Measurements from ENCODE around the gene PEAK3.
"Not testable (repeated sequence)": the region's sequence is repeated elsewhere in the genome, so short reads cannot be mapped to it uniquely, and the experiment has no call there.

Gene PEAK3

DNA sequence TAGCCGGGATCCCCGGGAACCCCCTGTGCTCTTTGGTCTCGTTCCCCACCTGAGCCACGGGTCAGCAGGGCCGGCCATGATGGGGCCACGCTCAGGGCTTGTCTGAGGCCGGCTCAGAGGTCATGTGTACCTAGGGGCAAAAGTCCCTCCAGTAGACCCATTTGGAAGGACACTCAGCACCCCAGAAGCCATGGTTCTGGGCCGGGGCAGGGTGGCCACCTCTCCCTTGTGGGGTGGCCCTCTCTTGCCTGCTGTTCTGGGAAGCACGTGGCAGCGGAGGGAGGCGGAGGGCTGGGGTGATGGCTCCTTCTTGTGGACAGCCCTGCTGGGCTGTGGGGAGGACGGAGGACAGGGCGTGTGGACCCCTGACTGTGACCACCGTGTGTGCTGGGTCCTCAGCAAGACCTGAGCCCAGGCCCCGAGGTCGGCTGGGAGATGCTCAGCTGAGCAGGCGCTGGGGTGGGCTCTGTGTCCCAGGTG, 6.4 kb upstream of the PEAK3 start:
- no peak for DNase-seq

DNA sequence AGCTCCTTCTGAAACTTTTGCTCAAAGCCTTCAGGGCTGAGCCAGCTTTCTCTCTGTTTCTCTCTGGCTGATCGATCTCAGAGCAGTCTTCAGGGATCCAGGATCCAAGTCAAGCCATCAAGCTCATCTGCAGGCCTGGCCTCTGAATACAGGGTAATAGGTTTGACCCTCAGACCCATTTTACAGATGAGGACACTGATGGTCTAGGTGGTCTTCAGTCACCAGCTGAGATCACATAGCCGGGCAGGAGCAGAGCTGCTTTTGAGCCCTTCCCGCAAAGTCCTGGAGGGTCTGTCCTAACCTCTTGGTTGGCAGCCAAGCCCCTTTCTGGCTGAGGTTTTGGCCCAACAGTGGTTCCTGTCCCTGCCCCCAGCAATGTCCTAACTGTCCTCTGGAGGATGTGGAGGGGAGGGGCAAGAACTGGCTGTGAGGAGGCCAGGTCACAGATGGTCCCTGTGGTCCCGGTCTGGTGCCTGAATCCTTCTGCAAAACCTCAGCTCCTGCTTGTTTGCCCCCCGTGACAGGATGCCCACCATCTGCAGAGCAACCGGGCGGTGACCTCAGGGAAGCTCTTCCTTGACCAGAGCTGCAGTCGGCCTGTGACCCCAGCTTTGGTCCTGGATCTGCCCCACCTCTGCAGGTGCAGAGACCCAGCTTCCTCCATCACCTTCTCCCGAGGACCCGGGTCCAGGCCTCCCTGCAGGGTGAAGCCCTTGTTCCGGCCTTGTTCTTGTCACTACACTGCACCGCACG, 5.8 kb upstream of the PEAK3 start:
- DNase-seq = no peak

DNA sequence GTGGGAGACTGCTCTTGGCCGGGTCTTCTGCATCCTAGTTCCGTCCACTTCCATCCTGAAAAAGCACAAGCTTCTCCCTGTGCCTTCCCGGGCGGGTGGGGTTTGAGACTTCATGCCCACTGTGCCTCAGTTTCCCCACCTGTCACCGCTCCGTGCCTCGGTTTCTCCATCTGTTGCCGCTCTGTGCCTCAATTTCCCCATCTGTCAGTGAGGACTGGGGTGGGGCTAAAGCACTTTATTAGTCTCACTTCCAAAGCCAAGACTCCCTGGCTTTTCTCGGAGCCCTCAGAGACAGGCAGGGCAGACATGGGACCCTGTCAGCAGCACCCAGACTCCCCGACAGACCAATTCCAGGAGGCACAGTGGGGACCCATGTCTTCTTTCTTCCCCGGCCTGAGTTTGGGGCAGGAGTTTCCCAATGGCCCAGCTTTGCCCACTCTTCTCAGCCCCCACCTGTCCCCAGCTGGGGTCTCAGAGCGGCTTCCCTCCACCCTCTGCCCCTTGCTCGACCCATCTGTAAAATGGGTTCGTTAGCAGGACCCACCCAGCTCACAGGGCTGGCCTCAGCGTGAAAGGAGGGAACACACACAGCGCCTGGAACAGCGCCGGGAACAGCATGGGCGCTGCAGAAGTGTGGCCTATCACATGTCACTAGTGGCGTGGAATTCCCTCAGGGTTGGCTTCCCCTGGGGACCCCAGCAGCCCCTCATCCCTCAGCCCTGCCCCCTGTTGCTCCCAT, 4.6 kb upstream of the PEAK3 start:
- DNase-seq = no peak

DNA sequence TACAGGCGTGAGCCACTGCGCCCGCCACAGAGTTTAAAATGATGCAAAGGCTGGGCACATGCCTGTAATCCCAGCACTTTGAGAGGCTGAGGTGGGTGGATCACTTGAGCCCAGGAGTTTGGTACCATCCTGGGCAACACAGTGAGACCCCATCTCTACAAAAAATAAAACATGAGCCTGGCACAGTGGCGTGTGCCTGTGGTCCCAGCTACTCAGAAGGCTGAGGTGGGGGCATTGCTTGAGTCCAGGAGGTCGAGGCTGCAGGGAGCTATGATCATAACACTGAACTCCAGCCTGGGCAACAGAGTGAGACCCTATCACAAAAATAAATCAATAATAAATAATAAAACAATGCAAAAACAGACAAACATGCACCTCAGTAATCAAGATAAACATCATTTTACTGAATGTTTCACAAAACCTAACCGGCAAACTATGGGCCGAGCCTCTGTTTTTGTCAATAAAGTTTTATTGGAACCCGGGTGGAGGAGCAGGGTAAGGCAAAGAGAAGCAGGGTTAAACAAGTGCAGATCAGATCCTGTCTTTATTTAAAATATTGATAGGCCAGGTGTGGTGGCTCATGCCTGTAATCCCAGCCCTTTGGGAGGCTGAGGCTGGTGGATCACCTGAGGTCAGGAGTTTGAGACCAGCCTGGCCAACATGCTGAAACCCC, 2.0 kb upstream of the PEAK3 start:
- no peak for DNase-seq

DNA sequence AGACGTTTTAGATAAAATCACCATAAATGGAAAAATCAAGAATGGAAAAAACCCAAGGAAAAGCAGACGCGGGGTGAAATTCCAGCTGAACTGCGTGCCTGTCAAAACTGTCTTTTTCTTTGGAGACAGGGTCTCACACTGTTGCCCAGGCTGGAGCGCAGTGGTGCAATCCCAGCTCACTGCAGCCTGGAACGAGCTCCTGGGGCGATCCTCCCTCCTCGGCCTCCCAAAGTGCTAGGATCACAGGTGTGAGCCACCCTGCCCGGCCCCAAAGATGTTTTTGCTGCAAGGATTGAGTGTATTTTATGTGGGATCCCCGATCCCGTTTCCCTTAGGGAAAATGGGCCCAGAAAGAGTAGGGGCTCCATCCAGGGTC, 875 bp upstream of the PEAK3 start:
- DNase-seq = no peak

DNA sequence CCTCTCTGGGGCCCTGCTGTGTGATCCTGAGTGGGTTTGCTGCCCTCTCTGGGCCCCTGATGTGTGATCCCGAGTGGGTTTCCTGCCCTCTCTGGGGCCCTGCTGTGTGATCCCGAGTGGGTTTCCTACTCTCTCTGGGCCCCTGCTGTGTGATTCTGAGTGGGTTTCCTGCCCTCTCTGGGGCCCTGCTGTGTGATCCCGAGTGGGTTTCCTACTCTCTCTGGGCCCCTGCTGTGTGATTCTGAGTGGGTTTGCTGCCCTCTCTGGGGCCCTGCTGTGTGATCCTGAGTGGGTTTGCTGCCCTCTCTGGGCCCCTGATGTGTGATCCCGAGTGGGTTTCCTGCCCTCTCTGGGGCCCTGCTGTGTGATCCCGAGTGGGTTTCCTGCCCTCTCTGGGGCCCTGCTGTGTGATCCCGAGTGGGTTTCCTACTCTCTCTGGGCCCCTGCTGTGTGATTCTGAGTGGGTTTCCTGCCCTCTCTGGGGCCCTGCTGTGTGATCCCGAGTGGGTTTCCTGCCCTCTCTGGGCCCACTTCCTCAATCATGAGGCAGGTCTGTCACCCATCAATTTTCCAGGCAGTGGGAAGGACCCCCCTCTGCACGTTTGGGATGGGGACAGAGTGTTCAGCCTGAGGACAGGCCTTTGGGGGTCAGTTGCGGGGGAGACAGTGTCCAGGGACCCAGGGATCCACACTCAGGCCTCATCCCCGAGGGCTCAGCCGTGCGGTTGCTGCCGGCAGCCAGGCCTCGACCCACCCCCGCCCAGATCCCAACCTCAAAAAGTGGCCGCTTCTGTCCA, 512 bp downstream of the PEAK3 start:
- DNase-seq = not testable (repeated sequence)

DNA sequence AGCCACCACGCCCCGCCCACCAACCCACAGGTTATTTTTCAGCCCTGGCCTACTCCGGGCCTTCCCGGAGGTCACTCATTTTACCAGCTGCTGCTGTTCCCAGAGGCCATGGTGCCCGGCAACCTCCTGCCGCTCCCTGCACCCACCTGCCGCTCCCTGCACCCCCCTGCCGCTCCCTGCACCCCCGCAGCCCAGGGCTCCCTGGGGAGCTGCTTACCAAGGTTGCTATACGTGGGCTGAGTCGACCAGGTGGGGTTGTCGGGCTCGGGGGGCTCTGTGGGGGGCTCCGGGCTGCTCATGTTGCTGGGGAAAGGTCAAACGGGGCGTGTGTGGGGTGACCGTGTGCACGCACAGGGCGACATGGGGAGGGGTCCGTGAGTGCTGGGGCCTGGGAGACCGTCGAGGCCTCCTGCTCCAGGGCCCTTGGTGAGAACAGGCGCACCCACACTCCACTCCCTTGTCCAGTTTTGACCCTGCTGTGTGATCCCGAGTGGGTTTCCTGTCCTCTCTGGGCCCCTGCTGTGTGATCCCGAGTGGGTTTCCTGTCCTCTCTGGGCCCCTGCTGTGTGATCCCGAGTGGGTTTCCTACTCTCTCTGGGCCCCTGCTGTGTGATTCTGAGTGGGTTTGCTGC, 1.2 kb downstream of the PEAK3 start:
- DNase-seq = no peak

DNA sequence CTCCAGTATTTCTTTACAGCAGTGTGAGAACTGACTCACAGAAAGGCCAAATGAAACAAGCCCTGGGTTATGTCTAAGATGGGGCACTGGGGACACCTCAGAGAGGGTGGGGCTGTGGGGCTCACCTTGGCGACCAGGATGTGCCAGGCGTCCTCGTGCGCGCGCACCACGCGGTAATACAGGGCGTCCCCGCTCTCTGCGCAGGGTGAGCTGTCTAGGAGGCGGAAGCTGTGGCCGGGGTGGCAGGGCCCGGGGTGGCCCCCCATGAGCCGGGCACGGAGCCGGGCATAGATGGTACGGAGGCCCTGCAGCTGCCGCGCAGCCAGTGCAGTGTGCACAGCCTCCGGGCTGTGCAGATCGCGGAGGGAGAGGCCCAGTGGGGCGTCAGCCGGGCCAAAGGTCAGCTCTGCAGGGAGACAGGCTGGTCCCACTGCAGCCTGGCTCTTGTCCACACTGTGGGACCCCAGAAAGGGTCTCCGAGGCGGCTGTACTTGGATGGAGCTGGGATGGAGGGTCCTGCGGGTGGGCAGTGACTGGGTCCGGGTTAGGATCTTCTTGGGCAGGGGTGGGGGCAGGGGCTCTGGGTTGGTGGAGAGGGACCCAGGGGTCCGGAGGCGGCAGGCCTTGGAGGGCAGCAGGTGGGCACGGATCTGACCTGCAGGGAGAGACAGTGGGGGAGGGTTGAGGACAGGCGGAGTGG, 3.4 kb downstream of the PEAK3 start:
- DNase-seq = no peak

DNA sequence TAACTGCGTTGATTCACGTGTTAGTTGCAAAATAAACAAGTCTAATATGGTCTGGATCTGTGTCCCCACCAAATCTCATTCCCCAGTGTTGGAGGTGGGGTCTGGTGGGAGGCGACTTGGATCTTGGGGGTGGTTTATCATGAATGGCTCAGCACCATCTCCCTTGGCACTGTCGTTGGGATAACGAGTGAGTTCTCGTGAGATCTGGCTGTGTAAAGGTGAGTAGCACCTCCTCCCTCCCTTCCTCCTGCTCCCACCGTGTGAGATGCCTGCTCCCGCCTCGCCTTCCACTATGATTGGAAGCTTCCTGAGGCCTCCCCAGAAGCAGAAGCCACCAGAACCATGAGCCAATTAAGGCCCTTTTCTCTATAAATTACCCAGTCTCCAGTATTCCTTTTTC, 4.8 kb downstream of the PEAK3 start:
- no peak for DNase-seq

DNA sequence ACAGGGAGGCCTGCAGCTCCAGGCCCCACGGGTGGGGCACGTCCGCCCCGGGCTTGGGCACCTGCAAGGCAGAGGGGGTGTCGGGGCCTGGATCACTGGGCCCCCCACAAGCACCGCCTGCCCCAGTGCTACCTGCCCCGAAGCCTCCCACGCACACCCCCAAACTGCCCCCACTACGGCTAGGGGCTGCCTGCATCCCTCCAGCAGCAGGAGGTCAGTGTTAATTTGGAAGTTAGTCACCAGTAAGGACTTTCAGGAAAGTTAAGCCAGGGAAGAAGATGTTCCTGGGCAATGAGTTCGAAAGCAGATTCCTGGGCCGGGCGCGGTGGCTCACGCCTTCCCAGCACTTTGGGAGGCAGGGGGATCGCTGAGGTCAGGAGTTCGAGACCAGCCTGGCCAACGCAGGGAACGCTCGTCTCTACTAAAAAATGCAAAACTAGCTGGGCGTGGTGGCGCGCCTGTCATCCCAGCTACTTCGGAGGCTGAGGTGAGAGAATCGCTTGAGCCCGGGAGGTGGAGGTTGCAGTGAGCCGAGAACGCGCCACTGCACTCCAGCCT, 5.5 kb downstream of the PEAK3 start:
- DNase-seq = no peak

DNA sequence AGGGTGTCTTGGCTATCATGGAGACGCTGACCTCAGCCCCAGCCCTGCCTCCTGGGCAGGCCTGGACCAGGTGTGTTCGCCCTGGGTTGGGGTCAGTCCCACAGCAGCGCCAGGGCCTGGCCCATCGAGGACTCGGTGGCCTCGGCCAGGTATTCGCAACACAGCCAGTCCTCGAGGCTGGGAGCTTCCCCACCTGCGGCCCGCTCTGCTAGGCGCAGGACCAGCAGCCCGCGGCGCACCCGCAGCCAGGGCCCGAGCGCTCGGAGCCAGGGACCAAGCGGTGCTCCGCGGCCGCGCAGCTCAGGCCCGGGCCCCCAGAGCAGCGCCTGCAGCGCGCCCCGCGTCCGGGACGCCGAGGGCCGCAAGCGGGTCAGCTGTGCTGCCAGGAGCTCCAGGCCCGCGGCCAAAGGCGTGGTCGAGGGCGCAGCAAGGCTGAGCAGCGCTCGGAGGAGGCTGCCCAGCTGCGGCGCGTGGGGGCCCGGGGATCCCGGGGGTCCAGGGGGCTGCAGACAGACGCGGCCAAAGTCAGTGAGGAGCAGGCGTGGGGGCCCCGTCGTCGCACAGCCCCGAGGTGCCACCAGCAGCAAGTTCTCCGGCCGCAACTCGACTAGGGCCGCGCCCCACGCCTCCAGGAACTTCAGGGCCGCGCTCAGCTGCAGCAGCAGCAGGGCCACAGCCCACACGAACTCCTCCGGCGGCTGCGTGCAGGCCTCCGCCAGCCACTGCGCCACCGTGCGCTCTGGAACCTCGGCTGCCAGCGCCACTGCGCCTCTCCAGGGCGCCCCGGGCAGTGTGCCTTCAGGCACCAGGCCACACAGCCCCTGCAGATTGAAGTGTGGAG, 6.2 kb downstream of the PEAK3 start:
- DNase-seq = no peak

DNA sequence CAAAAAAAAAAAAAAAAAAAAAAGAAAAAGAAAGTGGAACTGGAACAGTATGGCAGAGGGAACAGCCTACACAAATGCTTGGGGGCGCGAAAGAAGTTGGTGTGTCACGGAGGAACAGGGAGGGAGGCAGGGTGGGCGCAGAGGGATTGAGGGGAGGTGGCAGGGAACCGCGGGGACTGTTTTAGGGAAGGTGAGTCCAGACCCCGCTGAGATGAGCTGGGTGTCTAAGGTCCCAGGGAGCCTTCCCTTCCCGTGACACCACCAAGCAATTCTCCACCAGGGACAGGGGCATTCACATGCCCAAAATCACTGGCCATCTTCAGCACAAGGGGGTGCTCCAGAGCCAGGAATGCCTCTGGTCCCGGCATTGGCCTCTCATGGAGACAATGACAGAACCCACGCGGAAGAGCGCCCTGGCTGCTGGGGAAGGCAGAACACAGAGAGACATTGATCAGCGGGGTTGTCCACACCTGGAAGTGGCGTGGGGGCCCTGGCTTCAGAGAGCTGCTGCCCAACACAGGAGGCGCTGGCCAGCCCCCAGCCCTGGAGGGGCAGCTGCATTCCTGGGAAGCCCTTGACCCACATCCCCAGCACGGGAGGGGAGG, 6.9 kb downstream of the PEAK3 start:
- DNase-seq = no peak

DNA sequence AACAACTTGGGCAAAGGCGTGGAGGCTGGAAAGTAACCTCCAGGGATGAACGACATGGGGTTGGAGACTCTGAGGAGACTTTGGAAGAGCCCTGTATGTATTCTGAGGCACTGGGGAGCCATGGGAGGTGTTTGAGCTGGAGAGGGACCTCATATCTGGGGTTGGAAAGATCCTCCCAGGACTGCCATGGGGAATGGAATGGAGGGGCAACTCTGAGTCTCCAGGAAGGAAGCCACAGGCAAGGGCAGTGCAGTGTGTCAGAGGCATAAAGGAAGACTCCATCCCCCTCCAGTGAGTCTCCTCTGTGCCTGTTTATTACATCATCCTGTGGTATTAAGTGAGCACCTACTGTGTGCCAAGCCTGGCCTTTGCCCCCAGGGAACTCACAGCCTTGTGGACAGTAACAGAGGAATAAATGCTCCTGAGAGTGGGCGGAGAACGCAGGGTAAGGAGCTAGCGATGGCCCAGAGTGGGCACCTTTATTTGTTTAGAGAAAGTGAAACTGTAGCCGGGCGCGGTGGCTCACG, 7.7 kb downstream of the PEAK3 start:
- DNase-seq = no peak

DNA sequence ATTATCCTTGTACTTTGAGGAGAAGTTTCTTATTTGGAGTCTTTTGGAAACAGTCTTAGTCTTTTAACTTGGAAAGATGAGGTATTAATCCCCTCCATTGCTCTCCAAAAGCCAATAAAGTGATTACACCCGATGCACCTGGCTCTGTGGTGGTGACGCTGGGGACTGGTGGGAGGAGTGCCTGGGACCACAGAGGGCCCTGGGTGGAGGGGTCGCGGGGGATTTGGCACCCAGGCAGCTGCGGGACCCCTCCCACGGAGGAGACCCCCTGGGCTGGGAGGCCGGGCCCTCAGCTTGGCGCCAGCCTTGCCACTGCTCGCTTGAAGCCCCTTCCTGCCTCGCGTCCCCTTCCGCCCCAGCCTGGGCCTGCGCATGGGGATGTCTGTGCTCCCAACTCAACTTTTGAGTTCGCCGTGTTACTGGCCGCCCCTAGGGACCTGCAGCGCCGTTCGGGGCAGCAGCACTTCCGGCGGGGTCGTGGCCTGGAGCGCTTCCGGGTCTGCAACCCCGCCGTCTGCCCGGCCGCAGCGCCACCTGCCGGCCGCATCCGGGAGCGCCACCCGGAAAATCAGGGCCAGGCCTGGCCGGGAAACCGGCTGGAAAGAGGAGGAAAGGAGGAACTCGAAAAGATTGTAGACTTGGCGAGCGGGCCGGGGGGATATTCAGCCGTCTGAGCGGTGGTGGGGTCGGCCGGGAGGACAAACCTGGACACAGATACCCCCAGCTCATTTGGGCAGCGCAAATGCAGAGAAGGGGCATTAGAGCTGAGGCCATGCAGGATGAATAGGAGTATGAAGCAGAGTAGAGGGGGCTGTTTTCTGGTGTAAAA, 8.4 kb downstream of the PEAK3 start:
- DNase-seq = peak; percentile 91

DNA sequence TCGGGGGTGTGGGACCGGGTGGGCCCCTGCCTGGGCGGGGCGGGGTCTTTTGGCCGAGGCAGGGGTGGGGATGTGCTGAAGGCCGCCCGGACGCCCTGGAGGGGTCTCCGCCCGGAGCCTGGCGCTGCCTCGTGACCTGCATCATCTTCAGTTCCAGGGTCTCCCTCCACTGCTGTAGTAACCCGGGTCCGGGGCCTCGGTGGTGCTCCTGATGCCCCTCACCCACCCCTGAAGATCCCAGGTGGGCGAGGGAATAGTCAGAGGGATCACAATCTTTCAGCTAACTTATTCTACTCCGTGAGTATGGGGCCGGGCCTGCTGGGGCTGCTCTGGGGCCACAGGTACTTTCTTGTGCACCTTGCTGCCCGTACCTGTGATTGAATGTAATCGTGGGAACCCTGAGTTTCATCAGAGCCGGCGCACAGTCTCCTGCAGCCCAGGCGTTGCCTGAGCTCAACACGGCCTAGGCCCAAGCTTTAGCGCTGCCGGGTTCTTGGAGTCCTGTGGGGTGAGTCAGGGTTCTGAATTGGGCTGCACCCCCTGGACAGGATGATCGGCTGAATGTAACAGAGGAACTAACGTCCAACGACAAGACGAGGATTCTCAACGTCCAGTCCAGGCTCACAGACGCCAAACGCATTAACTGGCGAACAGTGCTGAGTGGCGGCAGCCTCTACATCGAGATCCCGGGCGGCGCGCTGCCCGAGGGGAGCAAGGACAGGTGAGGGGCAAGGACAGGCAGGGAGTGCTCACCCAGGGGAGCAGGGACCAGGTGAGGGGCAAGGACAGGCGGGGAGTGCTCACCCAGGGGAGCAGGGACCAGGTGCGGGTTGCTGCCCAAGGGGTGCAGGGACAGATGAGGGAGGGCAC, 10.5 kb downstream of the PEAK3 start:
- DNase-seq = peak; percentile 74

DNA sequence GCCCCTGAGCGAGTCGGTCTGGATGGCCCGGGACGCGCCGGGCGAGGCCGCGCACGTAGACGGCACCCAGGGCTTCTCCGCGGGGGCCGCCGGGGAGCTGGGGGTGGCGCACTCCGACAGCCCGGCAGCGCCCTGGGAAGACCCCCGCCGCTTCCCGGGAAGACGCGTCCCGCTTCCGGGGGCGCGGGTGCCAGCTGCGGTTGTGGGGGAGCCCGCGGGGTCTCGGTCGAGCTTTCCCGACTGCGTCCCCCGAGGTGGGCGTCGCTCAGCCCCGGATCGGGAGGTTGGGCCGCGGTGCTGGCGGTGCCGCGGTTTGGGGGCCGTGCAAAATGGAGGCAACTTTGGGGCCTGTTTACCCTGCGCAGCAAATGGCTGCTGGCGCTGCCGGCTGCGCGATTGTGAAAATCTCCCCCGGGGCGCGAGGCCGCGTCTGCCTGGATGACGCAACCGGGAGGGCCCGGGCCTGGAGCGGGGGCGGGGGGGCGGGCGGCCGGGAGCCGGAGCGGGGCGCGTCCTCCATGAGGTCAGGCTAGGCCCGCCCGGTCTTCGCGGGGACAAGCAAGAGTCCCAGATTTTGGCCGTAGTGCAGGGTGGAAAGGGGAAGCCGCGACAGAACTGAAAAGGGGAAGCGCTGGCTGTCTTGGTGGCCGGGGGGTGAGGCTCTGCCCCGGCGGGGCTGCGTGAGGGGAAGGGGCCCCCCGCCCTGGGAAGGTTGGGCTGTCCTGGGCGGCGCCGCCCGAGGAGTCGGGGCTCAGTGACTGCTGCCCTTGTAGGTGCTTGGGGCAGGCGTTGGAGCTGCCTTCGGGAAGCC, 11.3 kb downstream of the PEAK3 start:
- DNase-seq = peak; percentile 91

DNA sequence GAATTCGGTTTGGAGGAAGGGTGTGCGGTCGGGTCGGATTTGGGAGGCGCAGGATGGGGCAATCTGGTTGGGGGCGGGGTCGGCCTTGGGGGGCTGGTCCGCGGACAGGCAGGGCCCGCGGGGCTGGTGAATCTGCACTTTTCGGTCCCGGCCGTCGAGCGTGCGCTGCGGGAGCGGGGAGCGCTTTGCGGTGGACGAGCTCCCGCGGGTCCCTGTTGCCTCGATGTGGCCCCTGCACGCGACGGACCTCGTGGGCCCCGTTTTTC, 11.9 kb downstream of the PEAK3 start:
- DNase-seq = peak; percentile 81
